Heart left ventricle (tissue), 16 donors: ENCODE data around the gene MIB2. TPM values are rescaled to one million over a fixed set of nuclear protein-coding genes. Genes with fewer than 3 reads are reported as not detected.

Source experiments
- ATAC-seq, 4 donors: fragments of 200-7000 bp; cut with Tn5 transposase; one replicate each; pipeline ENCODE4 v1.9.1; 2020 to 2022; ENCODE audit warnings: moderate library complexity in 4 of 4, mild to moderate bottlenecking in 3 of 4, moderate number of reproducible peaks in 1 of 4
- DNase-seq, 5 donors: peaks; one replicate each; pipeline ENCODE4 v3.0.0-alpha.2; 2020
- H3K27ac ChIP-seq, 12 donors: fragments of 200-600 bp; sonication (generic) in 4 of 12; one replicate each; pipeline versions ENCODE4 v1.5.0 to v1.8.0; 2016 to 2022; ENCODE audit warnings: mild to moderate bottlenecking in 2 of 12
- H3K27me3 ChIP-seq, 9 donors: fragments of 200-600 bp; sonication (generic) in 2 of 9; one replicate each; pipeline versions ENCODE4 v1.5.1 to v1.8.0; 2016 to 2022; ENCODE audit warnings: mild to moderate bottlenecking in 3 of 9
- H3K36me3 ChIP-seq, 9 donors: fragments of 200-600 bp; sonication (generic) in 2 of 9; one replicate each; pipeline versions ENCODE4 v1.5.0 to v1.8.0; 2018 to 2022; ENCODE audit warnings: mild to moderate bottlenecking in 2 of 9
- H3K4me1 ChIP-seq, 12 donors: fragments of 200-600 bp; sonication (generic) in 4 of 12; one replicate each; pipeline versions ENCODE4 v1.5.0 to v1.8.0; 2016 to 2022; ENCODE audit warnings: mild to moderate bottlenecking in 3 of 12
- H3K4me3 ChIP-seq, 12 donors: fragments of 200-600 bp; sonication (generic) in 4 of 12; one replicate each; pipeline versions ENCODE4 v1.5.0 to v1.8.0; 2017 to 2022; ENCODE audit warnings: mild to moderate bottlenecking in 9 of 12, moderate library complexity in 4 of 12
- H3K9me3 ChIP-seq, 12 donors: fragments of 200-600 bp; sonication (generic) in 4 of 12; one replicate each; pipeline versions ENCODE4 v1.5.0 to v1.8.0; 2016 to 2022; ENCODE audit warnings: mild to moderate bottlenecking in 1 of 12
- POLR2A ChIP-seq, 2 donors: fragments of 450-650 bp; IDR thresholded peaks; one replicate each; pipeline ENCODE4 v1.6.1; 2017; ENCODE audit warnings: antibody characterized with exemption in 2 of 2, mild to moderate bottlenecking in 2 of 2, moderate library complexity in 2 of 2
- WGBS, 4 donors: extraction: QIAGEN DNeasy Blood & Tissue Kit in 2 of 4; methylation state at CpG; one replicate each; pipeline versions ENCODE4 v1.1.5 to v1.1.7; 2013 to 2018; 5-methylcytosine and 5-hydroxymethylcytosine counted together
- intact Hi-C, 10 donors: fragments of 100-400 bp; cut with DNase I; formaldehyde crosslinking; loops; one replicate each; pipeline versions ENCODE4 v1.11.1 to v1.14.2; 2022
- polyA plus RNA-seq, 2 donors: library from polyadenylated mRNA; stranded (reverse); fragments of 200-250 nt; gene quantifications; one replicate each; pipeline ENCODE4 v1.2.3, GENCODE V29; 2013
- total RNA-seq, 9 donors: library from RNA; depleted of rRNA in 2 of 9; stranded (reverse); fragments of >200 nt in 2 of 9; fragmentation: NEBNext Ultra II Directional in 3 of 9; extraction: Animal tissue kit (Norgen Biotek cat#: 25700) in 3 of 9; gene quantifications; one replicate each; pipeline versions ENCODE4 v1.1.0 to v1.2.4, GENCODE V29; 2016 to 2023
- TF ChIP-seq, protein P1 (sequence below), 12 donors: fragments of 200-600 bp; sonication (generic) in 4 of 12; IDR thresholded peaks; one replicate each; pipeline versions ENCODE4 v1.5.0 to v1.8.0; 2018 to 2022; ENCODE audit warnings: antibody characterized with exemption in 12 of 12, mild to moderate bottlenecking in 5 of 12
- donor health status: ischemic (EF 13 %, LVEDD 7.1; RV severe dilation, severe dysfunction).
- donor health status: healthy with polysubstance abuse.
- donor health status: DM: no; HTN: yes; CAD: no.
- donor health status: DM: no; HTN: no; CAD: no.
- donor health status: ischemic (EF 25% LVEDD 6.9; RV normal size, moderate dysfunction).
- donor health status: ischemic (EF 25% LVEDD 5.7; RV mildly dilated, moderate dysfunction).
- donor health status: healthy.
- donor health status: DM: yes; HTN: yes; CAD: no.
- donor health status: ischemic (EF 35%, LVEDD 5.7; RV mildly dilated, moderate dysfunction).
- donor health status: nonischemic (EF 11% LVEDD 7.7; RV severe dilation, severe dysfunction).
- donor health status: DM: yes; HTN: yes; CAD: no.
- donor health status: PGD.
- donor health status: ischemic (EF 29% LVEDD 5.4; RV normal size, mild dysfunction).
- donor health status: nonischemic (EF 23%, LVEDD 6.1; RV moderate dilation, normal function).

Gene MIB2
- total and polyA plus RNA-seq, 11 donors = 40.7 to 121 (median 76.3) TPM

DNA sequence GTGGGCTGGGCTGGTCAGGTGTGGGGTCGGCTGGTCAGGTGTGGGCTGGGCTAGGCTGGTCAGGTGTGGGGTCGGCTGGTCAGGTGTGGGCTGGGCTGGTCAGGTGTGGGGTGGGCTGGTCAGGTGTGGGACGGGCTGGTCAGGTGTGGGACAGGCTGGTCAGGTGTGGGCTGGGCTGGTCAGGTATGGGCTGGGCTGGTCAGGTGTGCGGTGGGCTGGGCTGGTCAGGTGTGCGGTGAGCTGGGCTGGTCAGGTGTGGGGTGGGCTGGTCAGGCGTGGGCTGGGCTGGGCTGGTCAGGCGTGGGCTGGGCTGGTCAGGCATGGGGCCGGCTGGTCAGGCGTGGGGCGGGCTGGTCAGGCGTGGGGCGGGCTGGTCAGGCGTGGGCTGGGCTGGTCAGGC lies 9.1 kb upstream of the MIB2 start:
- H3K4me3 ChIP-seq = no peak overlapping the region
- WGBS, 4 donors = 82 to 91% (median 86%) methylated on average over 7 to 13 of the region's 13 CpGs
- H3K9me3 ChIP-seq = no peaks in the 10 kb centered on the region
- H3K27ac ChIP-seq = no peak overlapping the region
- DNase-seq (peak in 1 of 5 donors; percentile 13), ATAC-seq (no peak)
- peaks cover 0 to 19% (median 5%) of the 10 kb centered on the region in 9 donors for H3K27me3 ChIP-seq
- H3K4me1 ChIP-seq = peaks cover 0 to 6% (median 0%) of the 10 kb centered on the region in 12 donors
- H3K36me3 ChIP-seq = no peaks in the 10 kb centered on the region
- intact Hi-C loops = no loop called here
- TF ChIP-seq, protein P1, sequence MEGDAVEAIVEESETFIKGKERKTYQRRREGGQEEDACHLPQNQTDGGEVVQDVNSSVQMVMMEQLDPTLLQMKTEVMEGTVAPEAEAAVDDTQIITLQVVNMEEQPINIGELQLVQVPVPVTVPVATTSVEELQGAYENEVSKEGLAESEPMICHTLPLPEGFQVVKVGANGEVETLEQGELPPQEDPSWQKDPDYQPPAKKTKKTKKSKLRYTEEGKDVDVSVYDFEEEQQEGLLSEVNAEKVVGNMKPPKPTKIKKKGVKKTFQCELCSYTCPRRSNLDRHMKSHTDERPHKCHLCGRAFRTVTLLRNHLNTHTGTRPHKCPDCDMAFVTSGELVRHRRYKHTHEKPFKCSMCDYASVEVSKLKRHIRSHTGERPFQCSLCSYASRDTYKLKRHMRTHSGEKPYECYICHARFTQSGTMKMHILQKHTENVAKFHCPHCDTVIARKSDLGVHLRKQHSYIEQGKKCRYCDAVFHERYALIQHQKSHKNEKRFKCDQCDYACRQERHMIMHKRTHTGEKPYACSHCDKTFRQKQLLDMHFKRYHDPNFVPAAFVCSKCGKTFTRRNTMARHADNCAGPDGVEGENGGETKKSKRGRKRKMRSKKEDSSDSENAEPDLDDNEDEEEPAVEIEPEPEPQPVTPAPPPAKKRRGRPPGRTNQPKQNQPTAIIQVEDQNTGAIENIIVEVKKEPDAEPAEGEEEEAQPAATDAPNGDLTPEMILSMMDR (IDR thresholded peaks at IDR 0.05) = no peak
- no peak for TF ChIP-seq POLR2A (IDR thresholded peaks at IDR 0.05)

DNA sequence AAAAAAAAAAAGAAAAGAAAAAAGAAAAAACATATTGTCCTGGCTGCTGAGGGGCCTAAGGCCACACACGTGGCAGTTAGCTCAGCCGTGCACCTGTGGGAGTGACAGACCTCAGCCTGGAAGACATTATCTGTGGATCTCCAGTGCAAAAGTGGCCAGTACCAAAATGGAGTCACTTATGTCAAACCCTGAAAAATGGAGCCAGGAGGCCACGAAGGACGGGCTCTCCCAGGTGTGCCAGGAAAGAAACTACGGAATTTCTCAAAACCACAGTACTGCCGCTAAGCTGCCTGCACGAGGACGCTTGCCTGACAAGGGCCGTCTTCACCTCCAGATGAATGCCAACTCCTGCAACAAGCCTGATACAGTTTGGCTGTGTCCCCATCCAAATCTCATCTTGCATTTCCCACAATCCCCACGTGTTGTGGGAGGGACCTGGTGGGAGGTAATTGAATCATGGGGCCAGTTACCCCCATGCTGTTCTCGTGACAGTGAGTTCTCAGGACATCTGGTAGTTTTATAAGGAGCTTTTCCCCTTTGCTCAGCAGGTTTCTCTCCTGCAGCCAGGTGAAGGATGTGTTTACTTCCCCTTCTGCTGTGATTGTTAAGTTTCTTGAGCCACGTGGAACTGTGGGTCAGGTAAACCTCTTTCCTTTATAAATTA lies 5.3 kb upstream of the MIB2 start:
- intact Hi-C loops = loop anchor here in 2 of 10 donors (5.0 to 10.0 kb wide), 3 partner anchors 33 to 495 kb away; partner anchors contain the start of genes ATAD3A (in 1 of the 2) and C1orf159 (in 1 of the 2)
- Histone ChIP-seq H3K4me1 (peaks cover 0 to 22% (median 14%) of the 10 kb centered on the region in 12 donors), H3K27me3 (no peaks in the 10 kb centered on the region), H3K36me3 (no peaks in the 10 kb centered on the region), H3K9me3 (no peaks in the 10 kb centered on the region), H3K4me3 (no peak overlapping the region), H3K27ac (no peak overlapping the region)
- DNase-seq (no peak), ATAC-seq (no peak)
- TF ChIP-seq POLR2A (IDR thresholded peaks at IDR 0.05) = no peak
- TF ChIP-seq, protein P1 (IDR thresholded peaks at IDR 0.05) = no peak
- WGBS, 4 donors = 69 to 77% (median 74%) methylated on average over 12 of the region's 12 CpGs

DNA sequence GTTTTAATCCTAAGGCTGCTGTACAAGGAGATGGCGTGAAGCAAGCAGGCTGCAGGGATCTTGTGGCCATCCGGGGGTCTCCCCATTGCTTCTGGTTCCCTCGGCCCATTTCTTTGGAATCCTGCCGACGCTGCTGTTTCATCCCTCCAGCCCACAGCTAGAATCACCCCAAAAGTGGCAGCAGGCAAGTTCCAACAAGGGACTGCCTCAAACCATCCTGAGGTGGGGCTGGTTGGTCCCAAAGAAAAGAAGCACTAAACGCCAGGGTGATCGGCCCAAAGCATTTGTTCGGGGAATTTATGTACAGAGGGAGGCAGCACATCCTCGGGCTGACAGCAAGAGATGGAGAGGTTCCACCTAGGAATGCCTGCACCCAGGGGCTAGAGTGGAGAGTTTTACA lies 4.5 kb upstream of the MIB2 start:
- Histone ChIP-seq H3K9me3 (no peaks in the 10 kb centered on the region), H3K4me3 (no peak overlapping the region), H3K27me3 (no peaks in the 10 kb centered on the region), H3K36me3 (no peaks in the 10 kb centered on the region), H3K27ac (peak overlapping the region in 5 of 12 donors; percentile 5 to 54 (median 19)), H3K4me1 (peaks cover 0 to 22% (median 15%) of the 10 kb centered on the region in 12 donors)
- intact Hi-C loops = loop anchor here in 2 of 10 donors (5.0 to 10.0 kb wide), 3 partner anchors 33 to 496 kb away; partner anchors contain the start of genes ATAD3A (in 1 of the 2) and C1orf159 (in 1 of the 2)
- ATAC-seq = no peak
- WGBS, 4 donors = 72 to 84% (median 79%) methylated on average over 9 of the region's 9 CpGs
- no peak for DNase-seq
- TF ChIP-seq, protein P1 (IDR thresholded peaks at IDR 0.05) = no peak
- TF ChIP-seq POLR2A (IDR thresholded peaks at IDR 0.05) = no peak

DNA sequence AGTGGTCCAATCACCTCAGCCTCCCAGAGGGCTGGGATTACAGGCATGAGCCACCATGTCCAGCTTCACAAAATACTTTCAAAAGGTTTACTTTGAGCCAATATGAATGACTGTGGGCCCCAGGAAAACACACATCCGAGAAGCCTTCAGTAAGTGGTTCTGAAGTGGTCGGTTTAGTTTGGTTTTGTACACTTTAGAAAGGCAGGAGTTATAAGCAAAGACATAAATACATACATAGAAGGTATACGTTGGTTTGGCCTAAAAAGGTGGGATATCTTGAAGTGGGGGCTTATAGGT lies 3.2 kb upstream of the MIB2 start:
- H3K27me3 ChIP-seq = no peaks in the 10 kb centered on the region
- intact Hi-C loops = loop anchor here in 2 of 10 donors (5.0 to 10.0 kb wide), 3 partner anchors 35 to 497 kb away; partner anchors contain the start of genes ATAD3A (in 1 of the 2) and C1orf159 (in 1 of the 2)
- peaks cover 0 to 3% (median 0%) of the 10 kb centered on the region in 9 donors for H3K36me3 ChIP-seq
- DNase-seq (no peak), ATAC-seq (no peak)
- 82 to 97% (median 93%) methylated on average over 3 of the region's 3 CpGs for WGBS, 4 donors
- H3K4me3 ChIP-seq = no peak overlapping the region
- H3K4me1 ChIP-seq = peaks cover 0 to 29% (median 23%) of the 10 kb centered on the region in 12 donors
- H3K27ac ChIP-seq = peak overlapping the region in 4 of 12 donors; percentile 4 to 54 (median 29)
- TF ChIP-seq, protein P1 (IDR thresholded peaks at IDR 0.05) = no peak
- TF ChIP-seq POLR2A (IDR thresholded peaks at IDR 0.05) = no peak
- H3K9me3 ChIP-seq = no peaks in the 10 kb centered on the region
